Measurements from ENCODE around the gene SNX8. TPM values are rescaled to one million over a fixed set of nuclear protein-coding genes. Genes with fewer than 3 reads are reported as not detected.

Gene SNX8
- total and polyA plus RNA-seq, 4 donors: 8.7 to 20.8 (median 14.8) TPM

- H3K27ac ChIP-seq (ENCODE audit: low read depth in 1 of 2, low read length in 2 of 2): no peak overlapping the region
- DNase-seq (ENCODE audit: low spot score): no peak
- no peaks in the 10 kb centered on the region for H3K4me1 ChIP-seq (ENCODE audit: control insufficient read depth in 4 of 4, insufficient read depth in 4 of 4, low read length in 3 of 4)
- 96% methylated on average over 32 of the region's 32 CpGs for WGBS
- no peak overlapping the region for H3K4me3 ChIP-seq (ENCODE audit: low read depth in 1 of 3, low read length in 3 of 3)
- no peaks in the 10 kb centered on the region for H3K9me3 ChIP-seq (ENCODE audit: control insufficient read depth in 4 of 4, low read length in 3 of 4)
- TF ChIP-seq GABPA (IDR thresholded peaks at IDR 0.05 in 1 of 2, conservative IDR thresholded peaks at IDR 0.05 in 1 of 2) (no peak), RAD21 (IDR thresholded peaks at IDR 0.05) (no peak), FOXA1 (IDR thresholded peaks at IDR 0.05) (no peak), ATF3 (IDR thresholded peaks at IDR 0.05) (no peak), RXRA (IDR thresholded peaks at IDR 0.05) (no peak), YY1 (IDR thresholded peaks at IDR 0.05) (no peak), CTCF (IDR thresholded peaks at IDR 0.05; ENCODE audit: low read depth, low read length, missing input control) (no peak), SP1 (IDR thresholded peaks at IDR 0.05) (no peak), HNF4G (IDR thresholded peaks at IDR 0.05) (no peak), TAF1 (conservative IDR thresholded peaks at IDR 0.05) (no peak), ZBTB33 (IDR thresholded peaks at IDR 0.05) (no peak), JUND (IDR thresholded peaks at IDR 0.05) (no peak), REST (IDR thresholded peaks at IDR 0.05) (no peak), NR2F2 (IDR thresholded peaks at IDR 0.05) (no peak), EGR1 (IDR thresholded peaks at IDR 0.05; ENCODE audit: low read depth in 2 of 2) (no peak)
- no peaks in the 10 kb centered on the region for H3K27me3 ChIP-seq (ENCODE audit: control insufficient read depth in 4 of 4, insufficient read depth in 4 of 4, low read length in 3 of 4)
- no peak overlapping the region for H3K9ac ChIP-seq (ENCODE audit: low read depth in 1 of 2, low read length in 2 of 2)
- peaks cover 0 to 15% (median 2%) of the 10 kb centered on the region in 4 donors for H3K36me3 ChIP-seq (ENCODE audit: control insufficient read depth in 4 of 4, insufficient read depth in 3 of 4, low read depth in 1 of 4, low read length in 3 of 4)
Observed at GRCh38 chr7:2253525-2254244, 60.6 kb downstream of the SNX8 start.

- Histone ChIP-seq H3K27me3 (ENCODE audit: control insufficient read depth in 4 of 4, insufficient read depth in 4 of 4, low read length in 3 of 4) (no peaks in the 10 kb centered on the region), H3K36me3 (ENCODE audit: control insufficient read depth in 4 of 4, insufficient read depth in 3 of 4, low read depth in 1 of 4, low read length in 3 of 4) (peaks cover 0 to 15% (median 2%) of the 10 kb centered on the region in 4 donors), H3K9ac (ENCODE audit: low read depth in 1 of 2, low read length in 2 of 2) (no peak overlapping the region), H3K27ac (ENCODE audit: low read depth in 1 of 2, low read length in 2 of 2) (no peak overlapping the region), H3K9me3 (ENCODE audit: control insufficient read depth in 4 of 4, low read length in 3 of 4) (no peaks in the 10 kb centered on the region), H3K4me3 (ENCODE audit: low read depth in 1 of 3, low read length in 3 of 3) (no peak overlapping the region), H3K4me1 (ENCODE audit: control insufficient read depth in 4 of 4, insufficient read depth in 4 of 4, low read length in 3 of 4) (no peaks in the 10 kb centered on the region)
- 97% methylated on average over 9 of the region's 9 CpGs for WGBS
- no peak for TF ChIP-seq CTCF (IDR thresholded peaks at IDR 0.05; ENCODE audit: low read depth, low read length, missing input control)
- DNase-seq (ENCODE audit: low spot score): no peak
Observed at GRCh38 chr7:2253021-2253420, 61.2 kb downstream of the SNX8 start.

Measured in liver (tissue), 9 donors.